Activated CD4-positive, alpha-beta T cell treated with anti-CD3 and anti-CD28 coated beads, Interleukin-2, amount 50 U/mL, for 48 hours (primary cell): ENCODE data around the gene NSMCE1.
A peak's percentile ranks its signal among the peaks of the same experiment; 100 is the strongest.
"Not testable (repeated sequence)": the region's sequence is repeated elsewhere in the genome, so short reads cannot be mapped to it uniquely, and the experiment has no call there.

Experiments used
- DNase-seq, 2 experiments: peaks; one replicate each; pipeline ENCODE4 v3.0.0-alpha.2; 2020

The NSMCE1 gene

DNA sequence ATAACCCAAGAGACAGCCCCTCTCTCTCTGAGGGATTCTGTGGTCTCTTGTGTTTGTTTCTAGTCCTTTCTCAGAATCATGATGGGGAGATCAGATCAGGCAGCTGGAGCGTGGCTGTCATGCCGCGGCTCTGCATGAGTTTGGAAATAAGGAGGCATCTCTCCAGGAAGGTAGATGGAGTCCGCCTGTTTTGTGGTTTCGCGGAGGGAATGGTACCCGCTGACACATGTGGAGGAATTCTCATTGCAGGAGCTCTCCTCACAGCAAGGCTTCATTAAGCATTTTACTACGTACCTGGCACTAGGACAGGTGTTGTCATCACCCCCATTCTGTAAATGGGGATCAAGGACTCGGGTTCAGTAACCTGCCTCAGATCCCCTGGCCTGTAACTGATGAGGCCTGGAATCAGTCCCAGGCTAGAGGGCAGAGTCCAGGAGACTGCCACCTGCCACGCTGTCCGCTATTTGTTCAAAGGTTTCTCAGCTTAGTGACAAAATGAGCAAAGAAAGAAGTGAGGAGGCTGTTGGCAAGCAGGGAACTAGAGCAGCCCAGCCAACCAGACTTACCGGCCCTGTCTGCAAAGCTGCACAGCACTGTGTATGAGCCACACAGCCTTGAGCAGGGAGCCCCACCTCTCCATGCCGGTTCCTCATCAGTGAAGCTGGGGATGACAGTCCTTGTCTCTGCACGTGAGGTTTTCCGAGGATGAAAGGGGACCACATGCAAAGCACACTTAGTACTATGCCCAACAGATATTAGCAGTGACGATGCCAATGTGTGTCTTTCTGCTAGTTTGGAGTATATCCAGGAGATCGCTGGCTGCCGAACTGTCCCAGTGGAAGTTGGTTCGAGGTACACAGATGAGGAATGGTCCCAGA lies 54.2 kb downstream of the NSMCE1 start:
- no peak for DNase-seq

GRCh38 chr16:27211026-27211425 lies 57.5 kb downstream of the NSMCE1 start:
- no peak for DNase-seq

GRCh38 chr16:27210174-27210573 lies 58.4 kb downstream of the NSMCE1 start:
- no peak for DNase-seq

DNA sequence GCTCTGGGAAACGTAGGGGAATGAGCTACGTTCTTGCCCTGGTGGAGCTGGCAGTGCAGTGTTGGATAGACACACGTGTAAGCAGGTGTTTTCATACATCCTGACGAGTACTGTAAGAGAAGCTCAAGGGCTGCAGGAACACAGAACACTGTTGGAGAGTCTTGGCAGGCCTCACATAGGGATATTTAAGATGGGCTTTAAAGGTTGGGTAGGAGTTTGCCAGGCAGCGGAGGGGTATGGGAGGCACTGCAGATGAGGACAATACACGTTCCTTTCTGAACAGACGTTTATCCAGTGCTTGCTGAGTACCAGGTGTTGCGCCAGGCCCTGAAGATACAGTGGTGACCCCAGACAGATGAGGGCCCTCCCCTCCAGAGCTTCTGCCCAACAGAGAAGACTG lies 59.0 kb downstream of the NSMCE1 start:
- DNase-seq = no peak

GRCh38 chr16:27208796-27209195 lies 59.8 kb downstream of the NSMCE1 start:
- DNase-seq = no peak

GRCh38 chr16:27208081-27208680 lies 60.4 kb downstream of the NSMCE1 start:
- no peak for DNase-seq

- not testable (repeated sequence) for DNase-seq
These were observed 61.5 kb downstream of the NSMCE1 start for GRCh38 chr16:27207121-27207520.

DNA sequence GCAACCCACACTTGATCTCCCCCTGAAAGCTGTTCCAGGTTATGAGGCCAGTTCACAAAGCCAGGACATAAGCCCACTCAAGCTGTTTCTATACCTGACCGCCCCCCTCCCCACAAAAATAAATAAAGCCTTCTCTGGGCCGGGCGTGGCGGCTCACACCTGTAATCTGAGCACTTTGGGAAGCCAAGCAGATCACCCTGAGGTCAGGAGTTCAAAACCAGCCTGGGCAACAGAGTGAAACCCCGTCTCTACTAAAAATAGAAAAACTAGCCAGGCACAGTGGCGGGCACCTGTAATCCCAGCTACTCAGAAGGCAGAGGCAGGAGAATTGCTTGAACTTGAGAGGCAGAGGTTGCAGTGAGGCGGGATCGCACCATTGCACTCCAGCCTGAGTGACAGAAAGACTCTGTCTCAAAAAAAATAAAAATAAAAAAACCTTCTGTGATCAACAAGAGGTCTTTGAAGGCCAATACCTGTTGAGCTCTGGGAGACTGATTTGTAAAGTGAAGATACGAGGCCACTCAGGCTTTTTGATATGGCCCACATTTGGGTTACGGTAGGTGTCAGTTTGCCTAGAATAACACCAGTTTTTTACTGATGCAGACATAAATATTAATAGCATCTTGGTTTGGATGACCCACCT lies 63.0 kb downstream of the NSMCE1 start:
- DNase-seq = no peak

DNA sequence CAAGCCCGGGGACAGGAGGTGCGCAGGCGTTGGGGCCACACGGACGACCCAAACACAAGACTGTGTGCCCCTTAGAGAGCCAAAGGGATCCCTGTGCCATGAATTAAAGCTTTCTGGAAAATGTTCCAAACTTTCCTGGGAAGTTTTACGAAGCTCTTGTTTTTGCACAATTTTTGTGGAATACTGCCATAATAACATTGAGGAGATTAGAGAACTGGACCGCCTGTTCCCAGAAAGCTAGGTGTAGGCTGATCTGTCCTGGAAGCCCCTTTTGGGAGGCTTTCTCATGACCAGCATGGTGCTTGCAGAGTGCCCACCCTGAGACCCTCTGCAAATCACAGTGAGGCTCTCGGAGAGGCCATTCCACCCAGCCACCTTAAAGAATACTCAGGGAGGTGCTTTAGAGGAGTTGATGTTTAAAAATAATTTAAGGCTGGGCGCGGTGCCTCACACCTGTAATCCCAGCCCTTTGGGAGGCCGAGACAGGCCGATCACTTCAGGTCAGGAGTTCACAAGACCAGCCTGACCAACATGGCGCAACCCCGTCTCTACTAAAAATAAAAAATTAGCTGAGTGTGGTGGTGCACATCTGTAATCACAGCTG lies 64.2 kb downstream of the NSMCE1 start:
- no peak for DNase-seq

- DNase-seq = peak; percentile 99
These were observed 64.9 kb downstream of the NSMCE1 start, which contains the start of gene KDM8 for GRCh38 chr16:27203507-27204311. KDM8 (plus strand) TSS chr16:27203526; CDS start chr16:27210124, 6,598 bp downstream.

DNA sequence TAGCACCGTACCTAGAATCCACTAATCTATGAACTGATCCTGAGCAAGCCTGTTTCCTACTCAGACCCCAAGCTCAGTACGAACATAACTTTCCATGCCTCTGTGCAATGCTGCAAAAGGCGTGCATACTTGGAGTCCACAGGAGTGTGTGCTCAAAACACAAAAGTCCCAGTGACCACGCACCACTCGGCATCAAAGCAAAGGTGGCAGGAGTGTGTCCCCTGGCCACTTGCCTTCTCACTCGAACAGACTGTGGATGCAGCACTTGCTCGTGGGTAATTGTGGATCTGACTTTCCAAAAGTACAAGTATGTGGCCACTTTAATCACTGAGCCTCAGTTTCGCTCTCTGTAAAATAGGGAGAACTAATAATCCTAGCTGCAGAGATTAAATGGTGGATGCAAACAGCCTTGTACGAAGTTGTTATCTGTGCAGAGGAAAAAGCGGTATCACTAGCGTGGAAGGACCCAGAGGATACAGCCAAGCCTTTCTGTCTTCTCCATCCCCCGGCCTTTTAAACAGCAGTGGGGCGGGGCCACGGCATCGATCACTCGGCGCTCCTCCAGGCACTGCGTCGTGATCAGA lies 65.6 kb downstream of the NSMCE1 start:
- peak; percentile 93 to 94 for DNase-seq

DNA sequence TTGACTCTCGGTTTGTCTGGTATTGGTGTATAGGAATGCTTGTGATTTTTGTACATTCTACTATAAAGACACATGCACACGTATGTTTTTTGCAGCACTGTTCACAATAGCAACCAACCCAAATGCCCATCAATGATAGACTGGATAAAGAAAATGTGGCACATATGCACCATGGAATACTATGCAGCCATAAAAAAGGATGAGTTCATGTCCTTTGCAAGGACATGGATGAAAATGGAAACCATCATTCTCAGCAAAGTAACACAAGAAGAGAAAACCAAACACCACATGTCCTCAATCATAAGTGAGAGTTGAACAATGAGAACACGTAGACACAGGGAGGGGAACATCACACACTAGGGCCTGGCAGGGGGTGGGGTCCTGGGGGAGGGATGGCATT lies 67.7 kb downstream of the NSMCE1 start:
- not testable (repeated sequence) for DNase-seq

GRCh38 chr16:27199736-27200135 lies 68.8 kb downstream of the NSMCE1 start:
- DNase-seq = no peak

DNA sequence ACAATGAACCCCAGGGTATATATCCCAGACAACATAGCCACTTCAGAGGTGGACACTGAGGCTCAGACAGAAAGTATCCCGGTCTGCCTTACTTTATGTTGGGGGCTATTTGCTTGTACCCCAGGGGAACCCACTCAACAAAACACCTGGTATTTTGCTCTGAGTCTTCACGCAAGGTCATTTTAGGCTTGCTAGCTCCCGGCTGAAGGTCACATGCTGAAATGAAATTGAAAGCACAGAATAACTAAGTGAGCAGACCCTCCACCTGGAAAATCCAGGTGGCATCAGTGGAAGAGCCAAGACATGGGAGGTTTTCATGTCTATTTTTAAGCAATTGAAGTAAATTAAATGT lies 69.4 kb downstream of the NSMCE1 start:
- no peak for DNase-seq

DNA sequence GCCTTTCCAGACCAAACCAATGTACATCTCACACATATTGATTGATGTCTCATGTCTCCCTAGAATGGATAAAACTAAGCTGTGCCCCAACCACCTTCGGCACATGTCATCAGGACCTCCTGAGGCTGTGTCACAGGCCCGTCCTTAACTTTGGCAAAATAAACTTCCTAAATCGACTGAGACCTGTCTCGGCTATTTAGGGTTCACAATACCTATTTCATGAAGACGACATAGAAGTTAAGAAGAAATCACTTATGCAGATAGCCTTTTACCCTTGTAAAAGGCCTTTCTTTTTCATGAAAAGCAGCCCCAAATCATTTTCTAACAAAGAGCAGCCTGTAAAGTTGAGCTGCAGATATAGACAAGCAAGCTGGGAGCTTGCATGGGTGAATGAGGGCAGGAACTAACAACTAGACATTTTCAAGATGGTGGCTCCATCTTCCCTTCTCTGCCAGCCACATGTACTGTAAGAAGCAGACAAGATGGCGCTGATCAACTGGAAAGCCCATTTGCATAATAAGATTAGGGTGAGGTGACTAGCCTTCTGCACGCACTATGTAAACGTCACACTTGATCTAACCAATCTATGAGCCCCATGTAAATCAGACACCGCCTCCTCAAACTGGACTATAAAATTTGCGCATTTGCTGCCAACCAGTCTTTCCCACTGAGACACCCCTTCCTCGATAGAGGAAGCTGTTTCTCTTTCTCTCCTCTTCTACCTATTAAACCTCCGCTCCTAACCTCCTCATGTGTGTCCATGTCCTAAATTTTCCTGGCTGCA lies 69.9 kb downstream of the NSMCE1 start:
- DNase-seq = no peak

DNA sequence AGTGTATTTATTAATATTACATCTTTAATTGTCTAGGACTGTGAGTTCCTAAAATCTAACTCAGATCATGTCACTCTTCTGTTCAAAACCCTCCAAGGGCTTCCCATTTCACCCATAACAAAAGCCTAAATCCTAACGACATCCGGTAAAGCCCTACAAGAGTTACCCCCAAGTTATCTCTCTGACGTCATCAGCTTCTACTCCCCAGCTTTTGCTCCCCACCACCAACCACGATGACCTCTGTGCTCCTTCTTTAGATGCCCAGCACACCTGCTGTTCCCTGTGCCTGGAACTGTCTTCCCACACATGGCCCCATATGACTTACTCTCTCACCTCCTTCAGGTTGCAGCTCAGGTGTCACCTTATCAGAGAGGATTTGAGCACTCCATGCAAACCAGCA lies 71.6 kb downstream of the NSMCE1 start:
- no peak for DNase-seq

GRCh38 chr16:27195941-27196595 lies 72.5 kb downstream of the NSMCE1 start:
- no peak for DNase-seq

DNA sequence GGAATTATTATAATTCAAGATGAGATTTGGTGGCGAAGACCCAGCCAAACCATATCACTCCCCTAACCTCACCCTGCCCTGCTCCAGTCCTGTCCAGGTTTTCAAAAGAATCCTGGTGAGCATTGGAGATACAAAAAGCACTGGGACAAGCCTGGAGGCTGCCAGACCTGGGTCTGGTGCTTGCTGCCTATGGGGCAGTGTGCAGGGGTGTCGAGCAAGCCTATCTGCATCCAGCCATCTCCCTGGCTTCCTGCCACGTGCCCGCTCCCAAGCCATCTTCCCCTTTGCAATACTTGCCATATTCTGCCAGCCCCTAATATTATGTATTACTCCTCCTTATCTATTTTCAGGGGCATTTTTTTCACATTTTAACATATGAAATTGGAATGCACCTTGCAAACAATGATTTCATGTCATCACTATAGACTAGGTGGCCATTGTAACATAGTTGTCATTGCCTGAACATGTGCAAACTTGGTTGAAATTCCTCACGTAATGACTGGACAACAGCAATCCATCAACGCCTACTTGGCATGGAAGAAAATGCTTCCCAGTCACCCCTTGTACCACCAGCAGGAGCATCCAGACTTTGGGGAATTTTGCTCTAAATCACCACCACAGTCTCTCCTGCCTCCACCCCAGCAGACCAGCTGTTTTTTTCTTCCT lies 73.4 kb downstream of the NSMCE1 start:
- DNase-seq = no peak

GRCh38 chr16:27193300-27193990 lies 75.1 kb downstream of the NSMCE1 start:
- DNase-seq = no peak
